Gastrocnemius medialis (tissue), 4 donors: ENCODE data around the gene TVP23C. TPM values are rescaled to one million over a fixed set of nuclear protein-coding genes. Genes with fewer than 3 reads are reported as not detected.

Experiments used
- ATAC-seq, 2 donors: fragments of 150-250 bp; one replicate each; pipeline ENCODE4 v1.9.1; 2016
- DNase-seq, 2 donors: peaks; one replicate each; pipeline ENCODE4 v3.0.0-alpha.2; 2019
- H3K27ac ChIP-seq, 4 donors: fragments of 200-600 bp; sonication (generic); 1 replicate in 1 of 4; 2 replicates in 3 of 4; pipeline ENCODE4 v1.5.1; 2016 to 2018; ENCODE audit warnings: mild to moderate bottlenecking in 2 of 4, moderate library complexity in 1 of 4
- H3K27me3 ChIP-seq, 3 donors: fragments of 200-600 bp; sonication (generic) in 2 of 3; 1 replicate in 1 of 3; 2 replicates in 2 of 3; pipeline versions ENCODE4 v1.5.1 to v1.6.0; 2016 to 2019; ENCODE audit warnings: mild to moderate bottlenecking in 1 of 3, moderate library complexity in 1 of 3
- H3K36me3 ChIP-seq, 2 donors: fragments of 200-600 bp; sonication (generic) in 1 of 2; one replicate each; pipeline ENCODE4 v1.5.1; 2017 to 2018
- H3K4me1 ChIP-seq, 2 donors: fragments of 200-600 bp; sonication (generic) in 1 of 2; one replicate each; pipeline ENCODE4 v1.5.1; 2016 to 2017; ENCODE audit warnings: mild to moderate bottlenecking in 2 of 2
- H3K4me3 ChIP-seq, 4 donors: fragments of 200-600 bp; sonication (generic) in 3 of 4; 1 replicate in 1 of 4; 2 replicates in 3 of 4; pipeline ENCODE4 v1.5.1; 2016 to 2019; ENCODE audit warnings: mild to moderate bottlenecking in 2 of 4
- H3K9me3 ChIP-seq, 3 donors: fragments of 200-600 bp; sonication (generic) in 2 of 3; 1 replicate in 1 of 3; 2 replicates in 2 of 3; pipeline ENCODE4 v1.5.1; 2016 to 2019
- POLR2A ChIP-seq, 2 donors: fragments of 450-650 bp; IDR thresholded peaks; one replicate each; pipeline ENCODE4 v1.6.1; 2017; ENCODE audit warnings: antibody characterized with exemption in 2 of 2, mild to moderate bottlenecking in 2 of 2, moderate library complexity in 2 of 2
- in situ Hi-C, 4 donors: fragments of 200-750 bp; cut with MboI; loops; one replicate each; pipeline versions ENCODE4 v1.15.0 to v1.8.0; 2017; ENCODE audit warnings: low sequenced_read_pairs in 4 of 4
- intact Hi-C: fragments of 100-400 bp; cut with DNase I; formaldehyde crosslinking; loops from one replicate; pipeline ENCODE4 v1.15.1; 2023; ENCODE audit warnings: low total_unique reads
- total RNA-seq, 4 donors: library from RNA; depleted of rRNA; stranded (reverse); fragments of >200 nt; gene quantifications; one replicate each; pipeline versions ENCODE4 v1.1.0 to v1.2.3, GENCODE V29; 2016
- TF ChIP-seq, protein P1 (sequence below), 5 experiments: fragments of 450-650 bp in 3 of 5; fragments of 200-600 bp in 2 of 5; sonication (generic) in 2 of 5; IDR thresholded peaks in 4 of 5; conservative IDR thresholded peaks in 1 of 5; 1 replicate in 4 of 5; 2 replicates in 1 of 5; pipeline ENCODE4 v1.5.1; 2016 to 2019; ENCODE audit warnings: antibody characterized with exemption in 5 of 5, mild to moderate bottlenecking in 3 of 5, moderate library complexity in 3 of 5

TVP23C gene
- total RNA-seq, 4 donors from 2014 or later, result 1.2 to 4.2 (median 1.7) TPM; not detected in 1

DNA sequence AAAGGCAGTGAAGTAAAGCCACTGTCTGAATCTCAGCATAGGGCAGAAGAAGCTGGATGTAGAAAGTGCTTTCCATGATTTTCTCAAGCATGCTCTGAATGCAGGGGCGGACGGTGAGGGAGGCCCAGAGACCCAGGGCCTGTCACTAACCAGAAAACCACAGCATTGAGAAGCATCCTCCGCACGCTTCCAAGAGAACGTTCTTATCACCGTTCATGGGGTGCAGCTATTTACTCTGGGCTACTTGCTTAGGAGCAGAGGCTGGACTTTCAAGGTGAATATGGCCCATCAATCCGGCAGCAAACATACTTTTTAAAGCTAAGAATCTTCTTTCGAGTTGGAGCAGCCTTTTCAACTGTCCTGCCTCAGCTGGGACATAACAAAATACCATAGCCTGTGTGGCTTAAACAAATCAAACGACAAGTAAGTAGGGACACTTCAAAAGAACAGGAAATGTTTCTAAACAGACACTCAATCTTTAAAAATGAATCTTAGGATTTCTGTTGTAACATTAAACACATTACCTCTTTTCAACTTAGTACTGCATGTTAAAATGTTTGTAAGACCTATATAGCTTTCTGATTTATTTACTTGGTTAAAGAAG, 49.3 kb downstream of the TVP23C start:
- H3K36me3 ChIP-seq, result peaks cover 0 to 6% of the 10 kb centered on the region in 2 donors
- ATAC-seq, result no peak
- no peak for DNase-seq
- intact Hi-C loops, result no loop called here
- H3K27ac ChIP-seq, result no peak overlapping the region
- H3K4me1 ChIP-seq, result peaks cover 3 to 4% of the 10 kb centered on the region in 2 donors
- in situ Hi-C loops, result loop anchor here in 1 of 4 donors (25.0 kb wide), 1 partner anchor 127 kb away; no protein-coding TSS in a partner anchor
- H3K27me3 ChIP-seq, result no peaks in the 10 kb centered on the region
- no peaks in the 10 kb centered on the region for H3K9me3 ChIP-seq
- no peak overlapping the region for H3K4me3 ChIP-seq
- TF ChIP-seq POLR2A (IDR thresholded peaks at IDR 0.05), result no peak
- TF ChIP-seq, protein P1, sequence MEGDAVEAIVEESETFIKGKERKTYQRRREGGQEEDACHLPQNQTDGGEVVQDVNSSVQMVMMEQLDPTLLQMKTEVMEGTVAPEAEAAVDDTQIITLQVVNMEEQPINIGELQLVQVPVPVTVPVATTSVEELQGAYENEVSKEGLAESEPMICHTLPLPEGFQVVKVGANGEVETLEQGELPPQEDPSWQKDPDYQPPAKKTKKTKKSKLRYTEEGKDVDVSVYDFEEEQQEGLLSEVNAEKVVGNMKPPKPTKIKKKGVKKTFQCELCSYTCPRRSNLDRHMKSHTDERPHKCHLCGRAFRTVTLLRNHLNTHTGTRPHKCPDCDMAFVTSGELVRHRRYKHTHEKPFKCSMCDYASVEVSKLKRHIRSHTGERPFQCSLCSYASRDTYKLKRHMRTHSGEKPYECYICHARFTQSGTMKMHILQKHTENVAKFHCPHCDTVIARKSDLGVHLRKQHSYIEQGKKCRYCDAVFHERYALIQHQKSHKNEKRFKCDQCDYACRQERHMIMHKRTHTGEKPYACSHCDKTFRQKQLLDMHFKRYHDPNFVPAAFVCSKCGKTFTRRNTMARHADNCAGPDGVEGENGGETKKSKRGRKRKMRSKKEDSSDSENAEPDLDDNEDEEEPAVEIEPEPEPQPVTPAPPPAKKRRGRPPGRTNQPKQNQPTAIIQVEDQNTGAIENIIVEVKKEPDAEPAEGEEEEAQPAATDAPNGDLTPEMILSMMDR (IDR thresholded peaks at IDR 0.05 in 4 of 5, conservative IDR thresholded peaks at IDR 0.05 in 1 of 5), result no peak

DNA sequence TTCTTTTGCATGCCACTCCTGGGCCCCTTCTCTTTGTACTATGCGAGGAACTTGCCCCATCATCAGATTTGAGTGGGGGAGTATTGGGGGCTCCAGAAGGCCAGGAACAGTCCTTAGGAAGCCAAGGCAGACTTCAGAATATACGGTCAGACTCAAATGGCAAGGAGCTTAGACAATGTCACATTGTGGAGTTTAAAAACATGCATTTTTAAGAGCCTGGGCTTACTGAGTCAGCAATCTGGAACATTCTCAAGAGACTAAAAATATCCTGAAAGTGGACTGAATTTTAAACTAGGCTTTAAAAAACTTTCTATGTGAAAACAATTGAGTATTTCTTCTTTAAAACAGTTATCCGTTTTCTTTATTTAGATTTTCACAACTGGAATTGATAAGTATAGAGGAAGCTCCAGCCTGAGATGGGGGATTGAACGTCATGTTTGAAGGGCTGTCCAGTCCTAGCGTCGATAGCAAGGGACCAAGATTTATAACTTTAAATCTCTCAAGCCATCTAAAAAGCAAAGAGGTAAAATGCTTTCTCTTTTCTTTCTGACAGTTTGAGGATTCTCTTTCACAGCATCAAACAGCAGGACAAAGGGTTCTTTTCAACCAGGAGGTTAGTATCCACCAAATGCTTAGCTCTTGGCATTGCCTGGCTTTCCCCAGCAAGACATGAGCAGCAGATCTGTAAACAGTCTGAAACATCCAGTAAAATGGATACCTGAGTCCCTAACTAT, 50.1 kb downstream of the TVP23C start:
- intact Hi-C loops (no loop called here), in situ Hi-C loops (loop anchor here in 1 of 4 donors (25.0 kb wide), 1 partner anchor 126 kb away; no protein-coding TSS in a partner anchor)
- H3K9me3 ChIP-seq, result no peaks in the 10 kb centered on the region
- peak in 1 of 2 donors; percentile 35 for ATAC-seq
- TF ChIP-seq, protein P1 (IDR thresholded peaks at IDR 0.05 in 4 of 5, conservative IDR thresholded peaks at IDR 0.05 in 1 of 5), result no peak
- TF ChIP-seq POLR2A (IDR thresholded peaks at IDR 0.05), result no peak
- peaks cover 10 to 11% of the 10 kb centered on the region in 2 donors for H3K4me1 ChIP-seq
- H3K36me3 ChIP-seq, result peaks cover 0 to 6% of the 10 kb centered on the region in 2 donors
- H3K4me3 ChIP-seq, result no peak overlapping the region
- no peaks in the 10 kb centered on the region for H3K27me3 ChIP-seq
- no peak overlapping the region for H3K27ac ChIP-seq
- no peak for DNase-seq

DNA sequence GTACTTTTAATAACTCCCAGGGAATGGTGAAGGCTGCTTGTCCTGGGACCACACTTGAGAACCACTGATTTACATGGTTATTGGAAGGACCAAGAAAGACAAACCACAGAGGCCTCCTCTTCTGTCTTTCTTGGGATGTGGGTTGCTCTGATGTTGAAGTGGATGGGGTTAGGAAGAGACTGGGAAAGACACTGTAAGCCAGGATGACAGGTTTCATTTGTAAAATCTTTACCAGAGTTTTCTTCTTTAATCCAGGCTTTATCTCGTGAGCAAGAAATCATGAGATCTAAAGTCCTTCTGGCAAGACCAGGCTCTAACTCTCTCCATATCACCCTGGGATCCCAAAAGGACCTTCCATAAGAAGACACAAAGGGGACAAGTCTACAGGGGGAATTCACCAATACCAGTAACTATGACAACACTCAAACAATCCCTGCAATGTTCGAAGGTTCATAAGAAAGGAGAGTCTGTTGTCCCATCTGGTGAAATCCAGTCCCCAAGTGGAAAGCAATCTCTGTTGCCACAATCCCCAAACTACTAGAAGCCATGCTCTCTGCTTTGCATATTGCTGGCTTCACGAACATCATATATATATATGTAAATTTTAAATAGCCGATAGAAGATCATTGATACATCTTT, 51.1 kb downstream of the TVP23C start:
- Histone ChIP-seq H3K9me3 (no peaks in the 10 kb centered on the region), H3K27me3 (no peaks in the 10 kb centered on the region), H3K4me1 (peaks cover 10 to 12% of the 10 kb centered on the region in 2 donors), H3K27ac (no peak overlapping the region), H3K4me3 (no peak overlapping the region), H3K36me3 (peaks cover 0 to 6% of the 10 kb centered on the region in 2 donors)
- TF ChIP-seq, protein P1 (IDR thresholded peaks at IDR 0.05 in 4 of 5, conservative IDR thresholded peaks at IDR 0.05 in 1 of 5), result no peak
- TF ChIP-seq POLR2A (IDR thresholded peaks at IDR 0.05), result no peak
- ATAC-seq (no peak), DNase-seq (no peak)
- intact Hi-C loops, result no loop called here
- in situ Hi-C loops, result loop anchor here in 1 of 4 donors (25.0 kb wide), 1 partner anchor 125 kb away; no protein-coding TSS in a partner anchor

DNA sequence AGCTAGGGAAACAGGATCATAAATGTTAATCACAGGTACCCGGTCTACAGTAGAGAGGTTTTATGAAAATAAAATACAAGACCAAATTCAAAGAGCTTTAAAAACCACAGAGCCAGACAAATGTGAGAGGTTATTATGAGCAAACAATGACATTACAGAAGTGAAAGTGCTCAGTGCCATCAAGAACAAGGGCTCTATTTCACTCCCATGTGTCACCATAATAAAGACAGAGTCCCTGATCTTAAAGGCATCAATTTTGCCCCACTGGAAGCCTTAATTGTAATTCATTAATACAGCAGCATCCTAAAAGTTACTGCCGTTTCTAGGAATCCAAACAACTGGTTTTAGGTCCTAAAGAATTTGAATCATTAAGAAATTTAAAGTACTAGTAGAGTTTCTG, 52.1 kb downstream of the TVP23C start:
- in situ Hi-C loops, result loop anchor here in 1 of 4 donors (25.0 kb wide), 1 partner anchor 124 kb away; no protein-coding TSS in a partner anchor
- H3K36me3 ChIP-seq, result peaks cover 0 to 4% of the 10 kb centered on the region in 2 donors
- H3K27me3 ChIP-seq, result no peaks in the 10 kb centered on the region
- ATAC-seq (no peak), DNase-seq (no peak)
- no peak overlapping the region for H3K4me3 ChIP-seq
- H3K4me1 ChIP-seq, result peaks cover 10 to 12% of the 10 kb centered on the region in 2 donors
- intact Hi-C loops, result no loop called here
- no peaks in the 10 kb centered on the region for H3K9me3 ChIP-seq
- no peak overlapping the region for H3K27ac ChIP-seq
- TF ChIP-seq, protein P1 (IDR thresholded peaks at IDR 0.05 in 4 of 5, conservative IDR thresholded peaks at IDR 0.05 in 1 of 5), result no peak
- TF ChIP-seq POLR2A (IDR thresholded peaks at IDR 0.05), result no peak
